ENCODE measurements around the gene BAIAP2L1. TPM values are rescaled to one million over a fixed set of nuclear protein-coding genes. Genes with fewer than 3 reads are reported as not detected.

BAIAP2L1 gene
- total RNA-seq, 6 experiments from 2014 or later, result 9.1 to 29.5 (median 25.2) TPM

DNA sequence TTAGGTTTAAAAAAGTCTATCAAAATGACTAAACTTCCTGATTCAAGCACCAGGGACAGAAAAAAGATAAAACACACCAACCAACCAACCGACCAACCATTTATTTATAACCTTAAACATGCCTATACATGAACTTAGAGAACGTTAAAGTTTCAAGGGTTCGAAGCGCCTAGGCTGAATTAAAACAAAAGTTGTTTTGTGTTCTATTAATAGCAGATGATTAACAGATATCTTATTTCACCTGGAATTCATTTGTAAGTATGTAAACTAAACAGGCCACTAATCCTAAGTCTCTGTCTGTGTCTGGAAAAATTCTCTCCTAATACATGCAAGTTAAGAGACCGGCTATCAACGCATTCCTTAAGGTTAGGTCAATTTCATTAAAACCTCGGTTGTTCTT, 1.4 kb downstream of the BAIAP2L1 start:
- Histone ChIP-seq H3K36me3 (no peaks in the 10 kb centered on the region), H3K27ac (peak overlapping the region; percentile 29 to 67 (median 38)), H3K4me1 (peaks cover 0 to 15% (median 0%) of the 10 kb centered on the region in 4 donors), H3K4me3 (peak overlapping the region; percentile 34 to 56 (median 44)), H3K9me3 (no peaks in the 10 kb centered on the region), H3K27me3 (no peaks in the 10 kb centered on the region)
- WGBS (ENCODE audit: insufficient coverage, low coverage, low lambda C conversion rate, missing lambda C conversion rate), result 17% methylated on average over 7 of the region's 7 CpGs
- TF ChIP-seq POLR2A (IDR thresholded peaks at IDR 0.05), result no peak
- TF ChIP-seq, protein P1, sequence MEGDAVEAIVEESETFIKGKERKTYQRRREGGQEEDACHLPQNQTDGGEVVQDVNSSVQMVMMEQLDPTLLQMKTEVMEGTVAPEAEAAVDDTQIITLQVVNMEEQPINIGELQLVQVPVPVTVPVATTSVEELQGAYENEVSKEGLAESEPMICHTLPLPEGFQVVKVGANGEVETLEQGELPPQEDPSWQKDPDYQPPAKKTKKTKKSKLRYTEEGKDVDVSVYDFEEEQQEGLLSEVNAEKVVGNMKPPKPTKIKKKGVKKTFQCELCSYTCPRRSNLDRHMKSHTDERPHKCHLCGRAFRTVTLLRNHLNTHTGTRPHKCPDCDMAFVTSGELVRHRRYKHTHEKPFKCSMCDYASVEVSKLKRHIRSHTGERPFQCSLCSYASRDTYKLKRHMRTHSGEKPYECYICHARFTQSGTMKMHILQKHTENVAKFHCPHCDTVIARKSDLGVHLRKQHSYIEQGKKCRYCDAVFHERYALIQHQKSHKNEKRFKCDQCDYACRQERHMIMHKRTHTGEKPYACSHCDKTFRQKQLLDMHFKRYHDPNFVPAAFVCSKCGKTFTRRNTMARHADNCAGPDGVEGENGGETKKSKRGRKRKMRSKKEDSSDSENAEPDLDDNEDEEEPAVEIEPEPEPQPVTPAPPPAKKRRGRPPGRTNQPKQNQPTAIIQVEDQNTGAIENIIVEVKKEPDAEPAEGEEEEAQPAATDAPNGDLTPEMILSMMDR (IDR thresholded peaks at IDR 0.05), result no peak
- DNase-seq (no peak), ATAC-seq (no peak)
- intact Hi-C loops (cut with DNase I), result no loop called here

DNA sequence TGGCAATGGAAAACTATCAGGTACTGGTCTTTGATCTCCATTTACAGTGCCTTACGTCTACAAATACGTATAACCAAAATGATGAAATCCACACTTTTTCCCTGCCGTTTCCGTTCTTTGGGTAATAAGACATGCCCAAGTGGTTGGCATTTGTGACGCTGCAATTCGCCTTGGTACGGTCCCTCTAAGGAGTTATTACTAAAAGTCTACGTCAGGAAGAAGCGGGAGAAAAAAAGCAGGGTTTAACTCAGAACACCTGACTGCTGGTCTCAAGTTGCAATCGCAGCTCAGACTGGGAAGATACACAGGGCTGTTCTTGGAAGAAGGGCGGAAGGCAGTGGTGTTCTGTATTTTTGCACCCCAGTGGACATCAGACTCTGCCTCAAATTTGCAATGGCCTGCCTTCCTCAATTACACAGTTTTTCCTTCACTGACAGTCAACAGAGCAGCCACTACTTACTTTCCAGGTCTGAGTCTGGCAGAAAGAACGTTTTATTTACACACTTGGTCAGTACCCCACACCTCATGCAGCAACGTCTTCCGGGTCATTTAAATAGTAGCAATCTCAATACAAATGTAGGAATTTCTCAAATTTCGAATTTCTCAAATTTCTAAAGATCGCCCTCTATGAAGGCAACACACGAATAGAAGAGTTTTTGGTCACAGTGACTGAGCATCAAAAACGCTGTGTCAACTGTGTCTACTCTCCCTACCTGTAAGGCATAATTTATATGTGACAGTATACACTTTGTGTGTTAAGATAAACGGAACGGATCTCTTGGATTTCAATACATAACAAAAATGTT, 2.1 kb downstream of the BAIAP2L1 start:
- intact Hi-C loops (cut with DNase I), result no loop called here
- H3K27me3 ChIP-seq, result no peaks in the 10 kb centered on the region
- DNase-seq (peak in 1 of 3 donors; percentile 5), ATAC-seq (peak in 2 of 4 donors; percentile 10 to 12)
- peaks cover 0 to 15% (median 0%) of the 10 kb centered on the region in 4 donors for H3K4me1 ChIP-seq
- no peaks in the 10 kb centered on the region for H3K9me3 ChIP-seq
- H3K27ac ChIP-seq, result peak overlapping the region in 1 of 3 donors; percentile 67
- TF ChIP-seq, protein P1 (IDR thresholded peaks at IDR 0.05), result no peak
- TF ChIP-seq POLR2A (IDR thresholded peaks at IDR 0.05), result no peak
- H3K36me3 ChIP-seq, result no peaks in the 10 kb centered on the region
- WGBS (ENCODE audit: insufficient coverage, low coverage, low lambda C conversion rate, missing lambda C conversion rate), result 31% methylated on average over 20 of the region's 20 CpGs
- H3K4me3 ChIP-seq, result peak overlapping the region in 2 of 3 donors; percentile 44 to 56

DNA sequence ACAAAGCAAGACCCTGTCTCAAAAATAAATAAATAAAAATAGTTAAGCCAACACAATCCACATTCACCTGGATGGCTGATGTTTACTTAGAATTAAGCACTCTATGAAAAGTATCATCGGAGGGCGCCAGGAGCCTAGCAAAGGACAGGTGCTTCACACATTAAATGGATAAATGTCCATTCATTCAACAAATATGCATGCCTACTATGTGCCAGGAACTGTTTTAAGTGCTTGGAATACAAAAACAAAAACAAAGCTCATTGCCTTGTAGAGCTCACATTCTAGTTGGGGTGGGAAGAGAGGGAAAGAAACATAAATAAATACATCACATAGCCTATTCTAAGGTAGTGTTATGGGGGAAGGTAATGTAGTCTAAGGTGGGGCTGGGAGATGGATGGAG, 4.1 kb downstream of the BAIAP2L1 start:
- Histone ChIP-seq H3K9me3 (no peaks in the 10 kb centered on the region), H3K27me3 (no peaks in the 10 kb centered on the region), H3K4me1 (peaks cover 0 to 26% (median 0%) of the 10 kb centered on the region in 4 donors), H3K4me3 (no peak overlapping the region), H3K27ac (no peak overlapping the region), H3K36me3 (no peaks in the 10 kb centered on the region)
- DNase-seq (no peak), ATAC-seq (no peak)
- TF ChIP-seq POLR2A (IDR thresholded peaks at IDR 0.05), result no peak
- TF ChIP-seq, protein P1 (IDR thresholded peaks at IDR 0.05), result no peak
- 73% methylated on average over 2 of the region's 2 CpGs for WGBS (ENCODE audit: insufficient coverage, low coverage, low lambda C conversion rate, missing lambda C conversion rate)
- intact Hi-C loops (cut with DNase I), result no loop called here

DNA sequence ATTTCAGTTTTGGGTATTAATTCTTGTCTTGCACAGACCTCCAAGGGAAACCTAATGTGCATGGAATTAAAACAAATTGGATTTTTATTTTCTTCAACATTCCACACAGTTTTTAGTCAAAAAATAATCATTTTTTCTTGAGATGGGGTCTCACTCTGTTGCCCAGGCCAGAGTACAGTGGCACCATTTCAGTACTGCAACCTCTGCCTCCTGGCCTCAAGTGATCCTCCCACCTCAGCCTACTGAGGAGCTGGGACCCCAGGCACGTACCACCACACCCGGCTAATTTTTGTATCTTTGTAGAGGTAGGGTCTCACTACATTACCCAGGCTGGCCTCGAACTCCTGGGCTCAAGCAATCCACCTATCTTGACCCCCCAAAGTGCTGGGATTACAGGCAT, 4.9 kb downstream of the BAIAP2L1 start:
- ATAC-seq, result no peak
- 94% methylated on average over 3 of the region's 3 CpGs for WGBS (ENCODE audit: insufficient coverage, low coverage, low lambda C conversion rate, missing lambda C conversion rate)
- DNase-seq, result peak in 1 of 3 donors; percentile 5
- Histone ChIP-seq H3K4me1 (peaks cover 0 to 25% (median 0%) of the 10 kb centered on the region in 4 donors), H3K36me3 (no peaks in the 10 kb centered on the region), H3K4me3 (no peak overlapping the region), H3K27me3 (no peaks in the 10 kb centered on the region), H3K27ac (no peak overlapping the region), H3K9me3 (no peaks in the 10 kb centered on the region)
- intact Hi-C loops (cut with DNase I), result no loop called here
- TF ChIP-seq POLR2A (IDR thresholded peaks at IDR 0.05), result no peak
- TF ChIP-seq, protein P1 (IDR thresholded peaks at IDR 0.05), result no peak

Measured in right lobe of liver (tissue), 6 donors.